Left lung (tissue), 10 donors: ENCODE data around the gene HOXA9. TPM values are rescaled to one million over a fixed set of nuclear protein-coding genes. Genes with fewer than 3 reads are reported as not detected.

Source experiments
- ATAC-seq: fragments of 200-7000 bp; cut with Tn5 transposase; one replicate; pipeline ENCODE4 v1.9.1; 2020; ENCODE audit warnings: moderate library complexity
- DNase-seq, 4 donors: peaks; one replicate each; pipeline ENCODE4 v3.0.0-alpha.2; 2013 to 2020
- H3K27ac ChIP-seq, 2 donors: fragments of 200-600 bp; sonication (generic) in 1 of 2; one replicate each; pipeline versions ENCODE4 v1.5.0 to v1.8.0; 2020 to 2021
- H3K27me3 ChIP-seq, 2 donors: fragments of 200-600 bp; sonication (generic) in 1 of 2; one replicate each; pipeline versions ENCODE4 v1.5.0 to v1.8.0; 2020 to 2021
- H3K36me3 ChIP-seq, 2 donors: fragments of 200-600 bp; sonication (generic) in 1 of 2; one replicate each; pipeline versions ENCODE4 v1.5.0 to v1.8.0; 2020 to 2021
- H3K4me1 ChIP-seq, 2 donors: fragments of 200-600 bp; one replicate each; pipeline ENCODE4 v1.8.0; 2021
- H3K4me3 ChIP-seq, 2 donors: fragments of 200-600 bp; sonication (generic) in 1 of 2; one replicate each; pipeline versions ENCODE4 v1.5.0 to v1.8.0; 2020 to 2021; ENCODE audit warnings: mild to moderate bottlenecking in 1 of 2
- H3K9me3 ChIP-seq, 2 donors: fragments of 200-600 bp; sonication (generic) in 1 of 2; one replicate each; pipeline versions ENCODE4 v1.5.0 to v1.8.0; 2020 to 2021
- intact Hi-C, 2 donors: fragments of 100-400 bp; cut with DNase I; formaldehyde crosslinking; loops; one replicate each; pipeline versions ENCODE4 v1.11.2 to v1.14.2; 2022
- polyA plus RNA-seq, 6 donors: library from polyadenylated mRNA; unstranded; fragments of 120-200 nt; gene quantifications; one replicate each; pipeline ENCODE4 v1.2.1, GENCODE V29; 2013; ENCODE audit not compliant: insufficient read length in 6 of 6
- total RNA-seq, 2 donors: library from RNA; stranded (reverse); fragmentation: NEBNext Ultra II Directional; extraction: Animal tissue kit (Norgen Biotek cat#: 25700); gene quantifications; one replicate each; pipeline ENCODE4 v1.2.1, GENCODE V29; 2021
- TF ChIP-seq, protein P1 (sequence below), 2 donors: fragments of 200-600 bp; sonication (generic) in 1 of 2; IDR thresholded peaks; one replicate each; pipeline versions ENCODE4 v1.5.0 to v1.8.0; 2021; ENCODE audit warnings: antibody characterized with exemption in 2 of 2
- donor health status: DM: no; HTN: yes; CAD: no.
- donor health status: DM: no; HTN: no; CAD: no.

HOXA9 gene
- total and polyA plus RNA-seq, 8 donors: 0.38 to 1.4 (median 0.57) TPM

GRCh38 chr7:27116031-27116961, 49.0 kb downstream of the HOXA9 start:
- intact Hi-C loops: no loop called here
- peaks cover 6 to 78% of the 10 kb centered on the region in 2 donors for H3K27me3 ChIP-seq
- H3K36me3 ChIP-seq: no peaks in the 10 kb centered on the region
- no peak for ATAC-seq
- peaks cover 4 to 6% of the 10 kb centered on the region in 2 donors for H3K4me1 ChIP-seq
- peak overlapping the region; percentile 73 to 86 for H3K27ac ChIP-seq
- H3K9me3 ChIP-seq: no peaks in the 10 kb centered on the region
- peak in 1 of 4 donors; percentile 54 for DNase-seq
- TF ChIP-seq, protein P1, sequence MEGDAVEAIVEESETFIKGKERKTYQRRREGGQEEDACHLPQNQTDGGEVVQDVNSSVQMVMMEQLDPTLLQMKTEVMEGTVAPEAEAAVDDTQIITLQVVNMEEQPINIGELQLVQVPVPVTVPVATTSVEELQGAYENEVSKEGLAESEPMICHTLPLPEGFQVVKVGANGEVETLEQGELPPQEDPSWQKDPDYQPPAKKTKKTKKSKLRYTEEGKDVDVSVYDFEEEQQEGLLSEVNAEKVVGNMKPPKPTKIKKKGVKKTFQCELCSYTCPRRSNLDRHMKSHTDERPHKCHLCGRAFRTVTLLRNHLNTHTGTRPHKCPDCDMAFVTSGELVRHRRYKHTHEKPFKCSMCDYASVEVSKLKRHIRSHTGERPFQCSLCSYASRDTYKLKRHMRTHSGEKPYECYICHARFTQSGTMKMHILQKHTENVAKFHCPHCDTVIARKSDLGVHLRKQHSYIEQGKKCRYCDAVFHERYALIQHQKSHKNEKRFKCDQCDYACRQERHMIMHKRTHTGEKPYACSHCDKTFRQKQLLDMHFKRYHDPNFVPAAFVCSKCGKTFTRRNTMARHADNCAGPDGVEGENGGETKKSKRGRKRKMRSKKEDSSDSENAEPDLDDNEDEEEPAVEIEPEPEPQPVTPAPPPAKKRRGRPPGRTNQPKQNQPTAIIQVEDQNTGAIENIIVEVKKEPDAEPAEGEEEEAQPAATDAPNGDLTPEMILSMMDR (IDR thresholded peaks at IDR 0.05): no peak
- peak overlapping the region; percentile 33 to 41 for H3K4me3 ChIP-seq

GRCh38 chr7:27115221-27116026, 49.9 kb downstream of the HOXA9 start:
- Histone ChIP-seq H3K4me3 (peak overlapping the region; percentile 33 to 41), H3K4me1 (peaks cover 6 to 9% of the 10 kb centered on the region in 2 donors), H3K36me3 (no peaks in the 10 kb centered on the region), H3K9me3 (no peaks in the 10 kb centered on the region), H3K27ac (peak overlapping the region; percentile 73 to 86), H3K27me3 (peaks cover 6 to 81% of the 10 kb centered on the region in 2 donors)
- TF ChIP-seq, protein P1 (IDR thresholded peaks at IDR 0.05): no peak
- DNase-seq (peak in 1 of 4 donors; percentile 66), ATAC-seq (no peak)
- intact Hi-C loops: no loop called here

DNA sequence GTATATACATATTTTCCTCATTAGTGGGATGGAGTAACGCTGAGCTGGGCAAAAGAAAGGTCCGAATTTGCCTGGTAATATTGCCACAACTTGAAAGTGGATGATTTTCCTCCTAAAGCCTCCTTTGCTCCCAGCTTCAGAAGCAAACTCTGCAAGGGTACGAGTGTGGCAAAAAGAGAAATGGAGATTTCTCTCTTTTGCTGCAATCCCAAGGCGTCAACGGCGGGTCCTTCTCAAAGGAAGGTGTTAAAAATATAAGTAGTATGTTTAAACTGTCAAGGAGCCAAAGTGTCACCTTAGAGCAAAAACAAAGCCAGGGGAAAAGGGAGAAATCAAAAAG, 50.5 kb downstream of the HOXA9 start:
- H3K27ac ChIP-seq: peak overlapping the region; percentile 73 to 86
- peak overlapping the region; percentile 33 to 41 for H3K4me3 ChIP-seq
- DNase-seq: no peak
- ATAC-seq: no peak
- TF ChIP-seq, protein P1 (IDR thresholded peaks at IDR 0.05): no peak
- intact Hi-C loops: no loop called here
- peaks cover 6 to 82% of the 10 kb centered on the region in 2 donors for H3K27me3 ChIP-seq
- no peaks in the 10 kb centered on the region for H3K9me3 ChIP-seq
- no peaks in the 10 kb centered on the region for H3K36me3 ChIP-seq
- H3K4me1 ChIP-seq: peaks cover 2 to 9% of the 10 kb centered on the region in 2 donors

GRCh38 chr7:27113991-27114769, 51.2 kb downstream of the HOXA9 start:
- H3K9me3 ChIP-seq: no peaks in the 10 kb centered on the region
- peak overlapping the region; percentile 71 to 90 for H3K27ac ChIP-seq
- H3K4me1 ChIP-seq: peaks cover 0 to 5% of the 10 kb centered on the region in 2 donors
- peaks cover 6 to 78% of the 10 kb centered on the region in 2 donors for H3K27me3 ChIP-seq
- TF ChIP-seq, protein P1 (IDR thresholded peaks at IDR 0.05): no peak
- DNase-seq: peak in 2 of 4 donors; percentile 73 to 90
- intact Hi-C loops: no loop called here
- ATAC-seq: peak; percentile 42
- no peaks in the 10 kb centered on the region for H3K36me3 ChIP-seq
- H3K4me3 ChIP-seq: peak overlapping the region; percentile 32 to 42
